Measurements from ENCODE around the gene IMMP2L.

DNA sequence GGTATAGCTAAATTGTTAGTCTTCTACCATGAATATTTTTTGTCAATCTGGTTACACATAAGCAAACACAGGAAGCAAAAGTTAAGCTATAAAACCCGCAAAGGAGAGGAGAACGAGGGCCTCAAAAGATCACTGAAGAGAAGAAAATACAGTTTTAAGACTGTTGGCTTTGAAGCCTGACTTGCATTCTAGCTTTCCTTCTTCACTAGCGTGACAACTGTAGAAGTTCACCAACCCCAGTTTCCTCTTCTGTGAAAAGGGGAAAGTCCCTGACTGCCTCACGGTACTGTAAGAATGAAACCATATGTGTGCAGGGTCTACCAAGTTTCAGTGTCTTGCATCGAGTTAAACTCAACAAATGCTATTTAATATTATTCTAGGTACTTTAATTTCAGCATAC, 478.9 kb downstream of the IMMP2L start:
- TF ChIP-seq, protein P1, sequence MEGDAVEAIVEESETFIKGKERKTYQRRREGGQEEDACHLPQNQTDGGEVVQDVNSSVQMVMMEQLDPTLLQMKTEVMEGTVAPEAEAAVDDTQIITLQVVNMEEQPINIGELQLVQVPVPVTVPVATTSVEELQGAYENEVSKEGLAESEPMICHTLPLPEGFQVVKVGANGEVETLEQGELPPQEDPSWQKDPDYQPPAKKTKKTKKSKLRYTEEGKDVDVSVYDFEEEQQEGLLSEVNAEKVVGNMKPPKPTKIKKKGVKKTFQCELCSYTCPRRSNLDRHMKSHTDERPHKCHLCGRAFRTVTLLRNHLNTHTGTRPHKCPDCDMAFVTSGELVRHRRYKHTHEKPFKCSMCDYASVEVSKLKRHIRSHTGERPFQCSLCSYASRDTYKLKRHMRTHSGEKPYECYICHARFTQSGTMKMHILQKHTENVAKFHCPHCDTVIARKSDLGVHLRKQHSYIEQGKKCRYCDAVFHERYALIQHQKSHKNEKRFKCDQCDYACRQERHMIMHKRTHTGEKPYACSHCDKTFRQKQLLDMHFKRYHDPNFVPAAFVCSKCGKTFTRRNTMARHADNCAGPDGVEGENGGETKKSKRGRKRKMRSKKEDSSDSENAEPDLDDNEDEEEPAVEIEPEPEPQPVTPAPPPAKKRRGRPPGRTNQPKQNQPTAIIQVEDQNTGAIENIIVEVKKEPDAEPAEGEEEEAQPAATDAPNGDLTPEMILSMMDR (IDR thresholded peaks at IDR 0.05): no peak
- TF ChIP-seq POLR2A (IDR thresholded peaks at IDR 0.05): no peak

Measured in uterus (tissue), 2 donors.